ENCODE measurements around the gene TERT.
A peak's percentile ranks its signal among the peaks of the same experiment; 100 is the strongest.
"Not testable (repeated sequence)": the region's sequence is repeated elsewhere in the genome, so short reads cannot be mapped to it uniquely, and the experiment has no call there.

TERT gene

GRCh38 chr5:1277781-1278180, 17.1 kb downstream of the TERT start:
- DNase-seq = no peak

GRCh38 chr5:1277331-1277730, 17.5 kb downstream of the TERT start:
- DNase-seq = no peak

GRCh38 chr5:1276930-1277329, 17.9 kb downstream of the TERT start:
- no peak for DNase-seq

GRCh38 chr5:1275397-1276391, 19.2 kb downstream of the TERT start:
- DNase-seq = not testable (repeated sequence)

GRCh38 chr5:1274471-1274870, 20.4 kb downstream of the TERT start:
- DNase-seq = no peak

GRCh38 chr5:1273745-1274144, 21.1 kb downstream of the TERT start:
- no peak for DNase-seq

GRCh38 chr5:1272201-1272600, 22.7 kb downstream of the TERT start:
- peak; percentile 47 for DNase-seq

GRCh38 chr5:1270933-1271914, 23.6 kb downstream of the TERT start:
- DNase-seq = no peak

GRCh38 chr5:1270426-1270825, 24.4 kb downstream of the TERT start:
- no peak for DNase-seq

- DNase-seq = no peak
Measured at GRCh38 chr5:1268666-1269065, 26.2 kb downstream of the TERT start.

- no peak for DNase-seq
Measured at GRCh38 chr5:1268056-1268455, 26.8 kb downstream of the TERT start.

GRCh38 chr5:1267464-1267863, 27.4 kb downstream of the TERT start:
- DNase-seq = not testable (repeated sequence)

- DNase-seq = no peak
Measured at GRCh38 chr5:1266791-1267190, 28.1 kb downstream of the TERT start.

- no peak for DNase-seq
Measured at GRCh38 chr5:1265461-1266455, 29.1 kb downstream of the TERT start.

GRCh38 chr5:1265026-1265425, 29.8 kb downstream of the TERT start:
- no peak for DNase-seq

- DNase-seq = no peak
Measured at GRCh38 chr5:1264211-1264610, 30.7 kb downstream of the TERT start.

- peak; percentile 32 for DNase-seq
Measured at GRCh38 chr5:1262381-1262780, 32.5 kb downstream of the TERT start.

- no peak for DNase-seq
Measured at GRCh38 chr5:1261643-1262042, 33.2 kb downstream of the TERT start.

GRCh38 chr5:1259806-1260480, 34.9 kb downstream of the TERT start:
- no peak for DNase-seq

GRCh38 chr5:1257841-1258240, 37.0 kb downstream of the TERT start:
- no peak for DNase-seq

GRCh38 chr5:1257363-1257762, 37.5 kb downstream of the TERT start:
- no peak for DNase-seq

GRCh38 chr5:1256776-1257175, 38.1 kb downstream of the TERT start:
- no peak for DNase-seq
